HepG2 (cell line): ENCODE data around the gene IL31. TPM values are rescaled to one million over a fixed set of nuclear protein-coding genes. Genes with fewer than 3 reads are reported as not detected.

Source experiments
- ATF7 ChIP-seq, 2 experiments: fragments of 450-650 bp in 1 of 2; sonication (generic) in 1 of 2; formaldehyde crosslinking in 1 of 2; IDR thresholded peaks; 2 replicates each; pipeline versions ENCODE4 v1.4.0 to v1.6.1; 2016 to 2020; ENCODE audit warnings: antibody characterized with exemption in 1 of 2, mild to moderate bottlenecking in 1 of 2, missing genetic modification reagents in 1 of 2
- HNF4G ChIP-seq, 2 experiments: sonication (generic) in 1 of 2; formaldehyde crosslinking in 1 of 2; IDR thresholded peaks; 2 replicates each; pipeline versions ENCODE4 v1.4.0 to v1.6.1; 2011 to 2020; ENCODE audit warnings: borderline replicate concordance in 2 of 2, low read depth in 2 of 2, mild to moderate bottlenecking in 2 of 2, low read length in 1 of 2, missing genetic modification reagents in 1 of 2, moderate library complexity in 1 of 2
- PAXIP1 ChIP-seq: sonication (generic); formaldehyde crosslinking; conservative IDR thresholded peaks from 2 replicates; pipeline ENCODE4 v1.4.0; 2020; ENCODE audit warnings: mild to moderate bottlenecking, missing genetic modification reagents, moderate library complexity
- ZBTB38 ChIP-seq: sonication (generic); formaldehyde crosslinking; IDR thresholded peaks from 2 replicates; pipeline ENCODE4 v1.5.1; 2020; ENCODE audit warnings: mild to moderate bottlenecking, missing genetic modification reagents
- ZNF263 ChIP-seq: sonication (generic); formaldehyde crosslinking; IDR thresholded peaks from 2 replicates; pipeline ENCODE4 v1.4.0; 2020; ENCODE audit warnings: missing genetic modification reagents
- ZNF383 ChIP-seq: sonication (generic); formaldehyde crosslinking; IDR thresholded peaks from 2 replicates; pipeline ENCODE4 v1.4.0; 2020; ENCODE audit warnings: missing genetic modification reagents, mild to moderate bottlenecking, borderline replicate concordance
- ZNF567 ChIP-seq: sonication (generic); formaldehyde crosslinking; IDR thresholded peaks from 2 replicates; pipeline ENCODE4 v1.8.1; 2023; ENCODE audit warnings: mild to moderate bottlenecking, missing genetic modification reagents, borderline replicate concordance
- polyA plus RNA-seq, 8 experiments: library from polyadenylated mRNA; depleted of rRNA in 3 of 8; stranded (reverse) in 7 of 8; unstranded in 1 of 8; fragments of >200 nt; fragmentation: Illumina TruSeq in 4 of 8; extraction: Trizol in 4 of 8; gene quantifications; 2 replicates each; pipeline versions ENCODE4 v1.2.1 to v1.2.3, GENCODE V29; 2011 to 2016; ENCODE audit warnings: low read depth in 4 of 8, missing spikeins in 1 of 8, mixed read lengths in 1 of 8; ENCODE audit not compliant: insufficient read depth in 1 of 8
- total RNA-seq, 5 experiments: library from RNA; depleted of rRNA; stranded (reverse); fragments of >200 nt; fragmentation: Illumina TruSeq; extraction: Trizol; gene quantifications; 2 replicates each; pipeline ENCODE4 v1.2.3, GENCODE V29; 2016; ENCODE audit warnings: low read depth in 1 of 5
- TF ChIP-seq, protein P1 (sequence below): sonication (generic); formaldehyde crosslinking; IDR thresholded peaks from 2 replicates; pipeline ENCODE4 v1.5.0; 2020; ENCODE audit warnings: mild to moderate bottlenecking, missing genetic modification reagents, moderate library complexity

The IL31 gene
- total and polyA plus RNA-seq, 2 of the 13 experiments (the other 11 are each of a cell fraction or from before 2014, with no cell fraction given), result not detected

GRCh38 chr12:122126713-122127597 lies 47.1 kb downstream of the IL31 start (continued):
- TF ChIP-seq, protein P1, sequence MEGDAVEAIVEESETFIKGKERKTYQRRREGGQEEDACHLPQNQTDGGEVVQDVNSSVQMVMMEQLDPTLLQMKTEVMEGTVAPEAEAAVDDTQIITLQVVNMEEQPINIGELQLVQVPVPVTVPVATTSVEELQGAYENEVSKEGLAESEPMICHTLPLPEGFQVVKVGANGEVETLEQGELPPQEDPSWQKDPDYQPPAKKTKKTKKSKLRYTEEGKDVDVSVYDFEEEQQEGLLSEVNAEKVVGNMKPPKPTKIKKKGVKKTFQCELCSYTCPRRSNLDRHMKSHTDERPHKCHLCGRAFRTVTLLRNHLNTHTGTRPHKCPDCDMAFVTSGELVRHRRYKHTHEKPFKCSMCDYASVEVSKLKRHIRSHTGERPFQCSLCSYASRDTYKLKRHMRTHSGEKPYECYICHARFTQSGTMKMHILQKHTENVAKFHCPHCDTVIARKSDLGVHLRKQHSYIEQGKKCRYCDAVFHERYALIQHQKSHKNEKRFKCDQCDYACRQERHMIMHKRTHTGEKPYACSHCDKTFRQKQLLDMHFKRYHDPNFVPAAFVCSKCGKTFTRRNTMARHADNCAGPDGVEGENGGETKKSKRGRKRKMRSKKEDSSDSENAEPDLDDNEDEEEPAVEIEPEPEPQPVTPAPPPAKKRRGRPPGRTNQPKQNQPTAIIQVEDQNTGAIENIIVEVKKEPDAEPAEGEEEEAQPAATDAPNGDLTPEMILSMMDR (CRISPR knock-in tag), result peak; percentile 45
- TF ChIP-seq PAXIP1, result peak; percentile 55
- no peak for TF ChIP-seq ZNF383 (CRISPR knock-in tag)
- TF ChIP-seq HNF4G (IDR thresholded peaks at IDR 0.05; ENCODE audit: borderline replicate concordance, low read depth, low read length), result peak; percentile 76; the same call in 1 of the 2 replicates
- no peak; the same call in 1 of the 2 replicates for TF ChIP-seq HNF4G (CRISPR knock-in tag; IDR thresholded peaks at IDR 0.05; ENCODE audit: borderline replicate concordance, low read depth)
- TF ChIP-seq ATF7 (IDR thresholded peaks at IDR 0.05), result no peak
- TF ChIP-seq ATF7 (CRISPR knock-in tag; IDR thresholded peaks at IDR 0.05), result no peak
- 0 out of 2 replicates have a peak, but pooled peaks have one; percentile 24 for TF ChIP-seq ZNF263
- TF ChIP-seq ZNF567 (CRISPR knock-in tag), result no peak
- TF ChIP-seq ZBTB38 (CRISPR knock-in tag), result 0 out of 2 replicates have a peak, but pooled peaks have one; percentile 40
